HG03103 (cell line): ENCODE data around the gene QKI.
A peak's percentile ranks its signal among the peaks of the same experiment; 100 is the strongest.
"Not testable (repeated sequence)": the region's sequence is repeated elsewhere in the genome, so short reads cannot be mapped to it uniquely, and the experiment has no call there.

Experiments used
- ATAC-seq: cut with Tn5 transposase; IDR thresholded peaks from one replicate; pipeline ENCODE4 v1.9.1; 2021; ENCODE audit warnings: low read depth; ENCODE audit not compliant: unreplicated experiment

The QKI gene

GRCh38 chr6:163470611-163471010 is 56.1 kb downstream of the QKI start:
- no peak for ATAC-seq

GRCh38 chr6:163474581-163474980 is 60.1 kb downstream of the QKI start:
- ATAC-seq: no peak

GRCh38 chr6:163476946-163477345 is 62.4 kb downstream of the QKI start:
- not testable (repeated sequence) for ATAC-seq

GRCh38 chr6:163483107-163483506 is 68.6 kb downstream of the QKI start:
- no peak for ATAC-seq

- no peak for ATAC-seq
Observed at GRCh38 chr6:163485388-163485851, 70.9 kb downstream of the QKI start.

GRCh38 chr6:163486821-163487220 is 72.3 kb downstream of the QKI start:
- ATAC-seq: no peak

GRCh38 chr6:163487606-163488005 is 73.1 kb downstream of the QKI start:
- no peak for ATAC-seq

GRCh38 chr6:163489584-163489983 is 75.1 kb downstream of the QKI start:
- ATAC-seq: no peak

GRCh38 chr6:163490826-163491577 is 76.5 kb downstream of the QKI start:
- ATAC-seq: no peak

- ATAC-seq: no peak
Observed at GRCh38 chr6:163491737-163492300, 77.3 kb downstream of the QKI start.

- no peak for ATAC-seq
Observed at GRCh38 chr6:163494279-163494727, 79.8 kb downstream of the QKI start.

- peak; percentile 66 for ATAC-seq
Observed at GRCh38 chr6:163496205-163496604, 81.7 kb downstream of the QKI start.

GRCh38 chr6:163500105-163500504 is 85.6 kb downstream of the QKI start:
- ATAC-seq: no peak

- no peak for ATAC-seq
Observed at GRCh38 chr6:163501026-163501425, 86.5 kb downstream of the QKI start.

GRCh38 chr6:163501439-163501838 is 86.9 kb downstream of the QKI start:
- ATAC-seq: no peak

GRCh38 chr6:163504984-163505640 is 90.6 kb downstream of the QKI start:
- no peak for ATAC-seq

- ATAC-seq: no peak
Observed at GRCh38 chr6:163507965-163508364, 93.4 kb downstream of the QKI start.

- ATAC-seq: no peak
Observed at GRCh38 chr6:163513003-163513402, 98.5 kb downstream of the QKI start.

- ATAC-seq: no peak
Observed at GRCh38 chr6:163513570-163514166, 99.2 kb downstream of the QKI start.

- no peak for ATAC-seq
Observed at GRCh38 chr6:163516908-163517307, 102.4 kb downstream of the QKI start.

GRCh38 chr6:163520956-163521355 is 106.4 kb downstream of the QKI start:
- ATAC-seq: no peak
